GM12873 (cell line): ENCODE data around the gene EXOSC9.
A peak's percentile ranks its signal among the peaks of the same experiment; 100 is the strongest.

Source experiments
- TF ChIP-seq, protein P1 (sequence below): IDR thresholded peaks from 2 replicates; pipeline ENCODE4 v1.5.1; 2012; ENCODE audit warnings: low read depth, mild to moderate bottlenecking, moderate library complexity, low read length, control low read depth; ENCODE audit not compliant: insufficient read depth; ENCODE audit errors: missing control alignments

Gene EXOSC9

DNA sequence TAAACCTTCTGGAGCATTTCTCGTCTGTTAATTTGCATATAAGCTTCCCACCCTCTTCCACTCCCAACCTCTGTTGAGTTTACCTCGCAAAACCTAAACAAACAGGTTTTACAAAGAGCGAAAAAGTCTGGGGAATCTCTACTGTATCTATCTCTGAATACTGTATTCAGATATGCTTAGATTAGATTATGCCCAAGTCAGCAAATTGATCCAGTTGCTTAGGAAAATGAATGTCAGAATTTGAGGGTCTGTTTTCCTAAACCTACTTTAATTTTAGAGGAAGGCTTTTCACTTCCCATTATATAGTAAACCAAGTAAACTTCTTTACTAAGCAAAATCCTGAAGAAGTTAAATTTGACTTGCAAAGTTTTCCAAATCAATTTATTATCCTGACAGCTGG, 15.9 kb downstream of the EXOSC9 start:
- TF ChIP-seq, protein P1, sequence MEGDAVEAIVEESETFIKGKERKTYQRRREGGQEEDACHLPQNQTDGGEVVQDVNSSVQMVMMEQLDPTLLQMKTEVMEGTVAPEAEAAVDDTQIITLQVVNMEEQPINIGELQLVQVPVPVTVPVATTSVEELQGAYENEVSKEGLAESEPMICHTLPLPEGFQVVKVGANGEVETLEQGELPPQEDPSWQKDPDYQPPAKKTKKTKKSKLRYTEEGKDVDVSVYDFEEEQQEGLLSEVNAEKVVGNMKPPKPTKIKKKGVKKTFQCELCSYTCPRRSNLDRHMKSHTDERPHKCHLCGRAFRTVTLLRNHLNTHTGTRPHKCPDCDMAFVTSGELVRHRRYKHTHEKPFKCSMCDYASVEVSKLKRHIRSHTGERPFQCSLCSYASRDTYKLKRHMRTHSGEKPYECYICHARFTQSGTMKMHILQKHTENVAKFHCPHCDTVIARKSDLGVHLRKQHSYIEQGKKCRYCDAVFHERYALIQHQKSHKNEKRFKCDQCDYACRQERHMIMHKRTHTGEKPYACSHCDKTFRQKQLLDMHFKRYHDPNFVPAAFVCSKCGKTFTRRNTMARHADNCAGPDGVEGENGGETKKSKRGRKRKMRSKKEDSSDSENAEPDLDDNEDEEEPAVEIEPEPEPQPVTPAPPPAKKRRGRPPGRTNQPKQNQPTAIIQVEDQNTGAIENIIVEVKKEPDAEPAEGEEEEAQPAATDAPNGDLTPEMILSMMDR, result no peak

DNA sequence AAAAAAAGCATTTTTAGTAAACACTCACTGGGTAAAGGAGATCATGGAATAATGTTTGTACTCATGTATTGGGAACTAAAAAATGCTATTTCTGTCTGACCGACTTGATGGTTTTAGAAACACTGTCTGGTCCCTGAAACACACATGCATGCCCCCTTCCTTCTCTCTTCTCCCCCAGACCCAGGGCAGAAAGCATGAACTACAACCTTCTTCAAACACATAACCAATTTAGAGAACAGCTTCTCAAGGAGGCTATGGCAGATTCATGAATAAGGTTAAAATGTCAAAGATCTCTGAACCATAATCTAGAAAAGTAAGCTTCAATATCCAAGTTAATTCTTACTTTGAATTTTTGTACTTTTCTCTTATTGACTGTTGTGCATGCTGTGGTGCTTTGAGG, 16.6 kb downstream of the EXOSC9 start:
- TF ChIP-seq, protein P1, result no peak

GRCh38 chr4:121818215-121818614, 17.1 kb downstream of the EXOSC9 start:
- TF ChIP-seq, protein P1, result no peak

DNA sequence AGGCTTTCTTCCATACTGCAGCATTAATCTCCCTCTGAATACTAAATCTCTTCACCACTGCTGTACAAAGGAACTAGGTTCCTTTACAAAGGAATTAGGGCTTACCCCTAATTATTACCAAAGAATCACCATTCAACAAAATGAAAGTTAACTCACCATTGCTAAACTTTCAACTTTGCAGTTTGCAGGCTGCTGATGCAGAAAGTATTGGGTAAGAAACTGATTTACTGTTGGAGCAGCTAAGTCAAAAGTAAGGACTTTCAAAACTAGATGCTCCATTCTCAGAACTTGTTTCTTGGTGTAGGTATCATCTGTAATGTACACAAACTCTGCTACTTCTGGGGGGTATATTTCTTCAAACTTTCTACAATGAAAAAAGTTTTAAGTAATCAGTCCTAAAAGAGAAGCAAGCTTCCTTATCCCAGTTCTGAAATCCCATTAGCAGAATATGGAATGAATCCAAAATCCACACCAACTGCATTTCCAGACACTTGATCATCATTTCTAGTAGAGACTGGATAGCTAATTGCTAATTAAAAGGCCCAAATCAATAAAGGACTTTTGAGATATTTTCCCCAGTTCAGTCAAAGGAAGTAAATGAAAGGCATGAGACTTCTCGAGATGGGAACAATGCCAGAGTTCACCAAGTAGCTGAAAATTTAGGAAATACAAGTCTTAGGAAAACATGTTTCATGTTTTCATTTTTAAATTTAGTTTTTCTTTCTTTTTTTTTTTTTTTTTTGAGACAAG, 18.3 kb downstream of the EXOSC9 start:
- TF ChIP-seq, protein P1, result no peak

DNA sequence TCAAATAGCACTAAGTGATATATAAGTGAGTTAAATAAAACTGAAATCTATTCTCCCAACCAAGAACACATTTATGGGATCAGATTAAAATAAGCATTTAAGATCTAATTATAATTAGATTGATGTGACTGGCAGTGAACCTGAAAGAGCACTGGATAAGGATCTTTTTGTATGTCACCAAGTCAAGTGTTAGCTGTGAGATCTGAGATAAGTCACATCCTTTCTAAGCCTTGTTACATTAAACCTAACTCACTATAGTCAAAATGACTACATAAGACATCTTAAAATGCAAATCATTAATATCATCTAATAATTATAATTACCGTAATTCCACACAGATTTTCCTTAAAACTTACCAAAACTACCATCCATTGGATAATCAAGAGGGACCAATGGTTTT, 20.9 kb downstream of the EXOSC9 start:
- TF ChIP-seq, protein P1, result no peak

- TF ChIP-seq, protein P1, result peak; percentile 21
These were observed 21.8 kb downstream of the EXOSC9 start for GRCh38 chr4:121822796-121823504.

DNA sequence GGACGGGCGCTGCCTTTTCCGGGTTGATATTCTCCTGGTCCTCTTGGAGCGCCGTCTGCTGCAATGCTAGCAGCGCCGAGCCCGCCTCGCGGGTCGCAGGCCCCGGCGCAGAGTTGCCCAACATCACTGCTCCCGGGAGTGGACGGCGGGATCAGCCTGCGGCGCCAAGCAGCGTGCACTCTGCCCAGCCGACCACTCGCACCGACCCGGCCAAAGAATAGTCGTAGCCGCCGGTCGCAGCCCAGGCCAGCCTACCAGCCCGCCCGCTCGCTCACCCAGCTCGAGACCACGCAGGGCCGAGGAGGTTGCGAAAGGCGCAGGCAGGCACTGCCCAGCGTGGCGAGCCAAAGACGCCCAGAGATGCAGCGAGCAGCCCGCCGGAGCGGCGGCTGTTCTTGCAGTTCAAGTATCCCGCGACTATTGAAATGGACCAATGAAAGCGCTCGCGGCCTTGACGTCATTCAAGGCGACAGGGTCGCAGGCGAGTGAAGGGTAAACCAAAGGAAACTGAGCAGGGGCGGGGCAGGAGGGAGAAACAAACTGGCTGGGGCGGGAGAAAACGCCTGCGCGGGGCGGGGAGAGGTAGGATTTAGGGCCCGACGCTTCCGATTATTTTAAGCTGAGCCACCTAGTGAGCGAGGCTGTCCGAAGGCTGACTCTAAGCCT, 22.5 kb downstream of the EXOSC9 start, which contains the start of gene CCNA2:
Gene CCNA2 (minus strand): TSS at position 379 of the 666 bp plus-strand sequence. CDS start 255 bp downstream, at position 124.
- TF ChIP-seq, protein P1, result no peak
